Measurements from ENCODE around the gene LRP6.
"Not testable (repeated sequence)": the region's sequence is repeated elsewhere in the genome, so short reads cannot be mapped to it uniquely, and the experiment has no call there.

The LRP6 gene

GRCh38 chr12:12178559-12178958 is 88.3 kb downstream of the LRP6 start:
- DNase-seq: no peak

GRCh38 chr12:12176402-12176801 is 90.4 kb downstream of the LRP6 start:
- no peak for DNase-seq

GRCh38 chr12:12171991-12172511 is 94.8 kb downstream of the LRP6 start:
- DNase-seq: no peak

DNA sequence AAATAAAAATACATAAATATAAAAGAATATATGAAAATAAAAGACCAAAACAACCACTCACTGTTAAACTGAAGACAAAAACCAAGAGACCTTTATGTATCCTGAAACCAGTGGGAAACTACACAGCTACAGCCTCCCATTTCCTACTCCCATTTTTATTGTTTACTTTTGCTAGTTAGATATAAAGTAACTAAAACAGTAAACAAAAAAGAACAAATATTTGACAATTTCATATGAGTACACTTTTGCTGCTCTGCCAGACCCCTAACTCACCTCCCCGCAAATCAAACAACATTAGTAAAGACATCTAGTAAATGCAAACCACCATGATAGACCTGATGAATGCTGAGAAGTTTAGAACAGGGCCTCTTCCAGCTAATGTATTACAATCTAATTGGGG is 99.0 kb downstream of the LRP6 start:
- DNase-seq: no peak

GRCh38 chr12:12166751-12167150 is 100.1 kb downstream of the LRP6 start:
- no peak for DNase-seq

GRCh38 chr12:12159988-12160387 is 106.9 kb downstream of the LRP6 start:
- no peak for DNase-seq

DNA sequence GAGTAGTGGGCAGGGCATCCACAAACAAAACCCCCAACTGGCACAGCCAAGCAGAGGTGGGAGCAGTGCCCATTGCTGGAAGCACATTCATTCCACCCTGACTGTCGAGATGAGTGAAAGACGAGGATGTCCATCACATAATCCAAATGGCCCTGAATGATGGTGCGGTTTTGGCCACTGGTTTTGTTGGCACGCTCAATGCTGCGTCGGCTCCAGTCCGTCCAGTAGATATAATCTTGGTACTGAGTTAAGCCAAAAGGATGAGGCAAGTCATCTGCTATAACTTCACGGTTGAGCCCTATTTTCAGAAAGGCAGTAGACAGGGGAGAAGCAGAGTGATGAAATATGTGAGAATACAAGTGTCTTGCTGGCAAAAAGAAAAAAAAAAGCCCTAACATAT is 108.0 kb downstream of the LRP6 start:
- DNase-seq: no peak

DNA sequence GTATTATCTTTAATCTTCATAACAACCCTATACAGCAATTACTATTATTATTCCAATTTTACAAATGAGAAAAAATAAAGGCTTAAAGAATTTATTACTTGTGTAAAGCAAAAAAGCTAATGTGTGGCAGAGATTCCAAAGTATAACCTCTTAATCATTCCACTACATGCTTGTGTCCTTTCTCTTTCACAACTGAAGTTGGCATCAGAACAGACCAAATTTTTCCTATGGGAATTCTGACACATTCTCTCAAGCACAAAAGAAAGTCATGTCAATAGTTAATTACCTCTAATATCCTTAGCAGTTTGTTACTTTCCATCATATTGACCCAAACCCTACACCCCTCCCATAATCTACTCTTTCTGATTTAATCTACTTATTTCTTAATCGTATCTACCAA is 109.4 kb downstream of the LRP6 start:
- DNase-seq: no peak

DNA sequence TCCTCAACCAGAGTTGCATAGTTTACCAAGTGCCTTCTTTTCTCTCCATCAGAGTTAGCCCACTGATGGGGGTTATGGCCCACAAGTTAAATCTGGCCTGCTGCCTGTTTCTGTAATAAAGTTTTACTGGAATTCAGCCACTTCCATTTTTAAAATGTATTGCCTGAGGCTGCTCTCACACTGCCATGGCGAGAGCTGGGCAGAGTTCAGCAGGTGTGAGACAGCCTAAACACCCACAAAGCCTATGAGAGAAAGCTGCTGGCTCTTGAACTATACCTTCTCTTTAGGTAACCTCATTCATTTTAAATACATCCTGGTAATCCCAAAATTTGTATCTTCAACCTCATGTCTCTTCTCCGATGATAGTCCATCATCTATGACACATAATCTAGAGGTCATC is 110.0 kb downstream of the LRP6 start:
- no peak for DNase-seq

DNA sequence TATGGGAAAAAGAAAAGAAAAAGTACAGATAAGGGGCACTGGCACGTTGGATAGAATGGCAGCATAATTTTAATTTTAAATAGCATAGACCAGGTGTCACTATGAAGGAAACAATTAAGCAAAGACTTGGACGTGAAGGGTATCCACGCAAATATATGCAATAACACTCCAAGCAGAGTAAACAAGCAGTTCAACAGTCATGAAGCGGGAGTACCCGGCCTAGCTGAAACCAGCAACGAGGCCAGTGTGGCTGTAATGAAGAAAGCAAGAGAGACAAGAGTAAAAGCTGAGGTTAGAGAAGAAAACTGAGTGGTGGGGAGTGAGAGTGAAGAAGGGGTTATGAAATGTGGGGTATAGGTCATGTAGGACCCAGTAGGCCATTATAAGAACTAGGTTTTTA is 110.7 kb downstream of the LRP6 start:
- no peak for DNase-seq

- no peak for DNase-seq
Measured at GRCh38 chr12:12153596-12153995, 113.2 kb downstream of the LRP6 start.

- DNase-seq: no peak
Measured at GRCh38 chr12:12147111-12147510, 119.7 kb downstream of the LRP6 start.

DNA sequence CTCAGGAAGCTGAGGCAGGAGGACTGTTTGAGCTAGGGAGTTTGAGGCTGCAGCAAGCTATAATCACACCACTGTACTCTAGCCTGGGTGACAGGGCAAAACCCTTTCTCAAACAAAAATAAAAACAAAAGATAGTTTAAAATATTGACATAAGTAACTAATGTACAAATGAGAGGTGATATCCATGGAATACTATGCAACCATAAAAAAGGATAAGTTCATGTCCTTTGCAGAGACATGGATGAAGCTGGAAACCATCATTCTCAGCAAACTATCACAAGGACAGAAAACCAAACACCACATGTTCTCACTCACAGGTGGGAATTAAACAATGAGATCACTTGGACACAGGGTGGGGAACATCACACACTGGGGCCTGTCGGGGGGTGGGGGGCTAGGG is 122.3 kb downstream of the LRP6 start:
- DNase-seq: not testable (repeated sequence)

DNA sequence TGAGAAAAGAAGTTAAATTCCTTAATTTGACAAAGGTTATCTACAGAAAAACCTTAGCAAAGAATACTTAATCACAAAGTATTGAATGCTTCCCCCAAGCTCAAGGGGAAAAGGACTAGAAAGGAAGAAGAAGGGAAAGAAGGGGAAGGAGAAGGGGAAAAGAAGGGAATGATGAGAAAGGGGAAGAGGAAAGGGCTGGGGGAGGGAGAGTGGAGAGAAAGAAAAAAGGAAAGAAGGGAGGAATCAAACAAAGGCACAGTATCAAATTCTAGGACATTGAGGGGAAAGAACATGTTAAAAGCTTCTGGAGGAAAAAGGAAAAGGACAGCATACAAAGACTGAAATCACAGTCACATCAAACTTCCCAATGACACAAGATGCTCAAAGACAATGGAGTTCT is 125.8 kb downstream of the LRP6 start:
- DNase-seq: no peak

DNA sequence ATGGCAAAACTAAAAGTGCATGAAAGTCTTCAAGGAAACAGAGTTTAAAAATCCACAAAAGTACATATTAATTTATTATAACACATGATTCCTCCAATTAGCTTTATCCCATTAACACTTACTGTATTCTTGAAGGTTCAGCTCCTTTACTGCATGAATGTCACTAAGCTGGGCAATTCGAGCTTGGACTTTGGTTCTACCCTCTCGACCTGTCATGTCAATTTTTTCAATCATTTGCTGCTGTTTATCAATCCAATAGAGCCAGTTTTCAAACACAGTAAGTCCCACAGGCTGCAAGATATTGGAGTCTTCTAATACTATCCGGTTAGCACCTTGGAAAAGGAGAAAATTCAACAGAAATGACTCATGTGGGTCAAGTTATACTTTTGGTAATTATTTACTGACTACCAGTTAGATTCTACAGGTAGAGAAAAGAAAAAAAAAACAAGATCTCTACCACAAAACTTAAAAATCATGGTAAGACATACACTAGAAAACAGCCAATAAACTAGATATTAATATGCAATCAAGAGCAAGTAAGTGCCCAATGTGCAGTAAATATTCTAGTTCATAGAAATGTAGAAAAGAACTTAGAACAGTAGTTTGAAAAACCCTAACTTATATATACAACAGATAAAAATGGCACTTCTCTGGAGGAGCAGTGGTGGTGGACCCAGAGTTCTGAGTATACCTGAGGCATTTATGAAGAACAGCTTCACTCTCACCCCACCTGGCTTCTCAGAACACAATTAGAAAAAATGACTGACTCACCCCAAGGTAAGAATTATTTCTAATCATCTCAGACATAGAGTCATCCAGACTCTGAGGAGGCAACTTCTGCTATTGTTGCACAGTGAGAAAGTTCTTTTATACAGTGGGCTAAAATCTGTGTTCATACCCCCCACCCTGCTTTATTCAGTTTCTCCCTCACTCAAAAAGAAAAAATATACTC is 128.4 kb downstream of the LRP6 start:
- DNase-seq: no peak

DNA sequence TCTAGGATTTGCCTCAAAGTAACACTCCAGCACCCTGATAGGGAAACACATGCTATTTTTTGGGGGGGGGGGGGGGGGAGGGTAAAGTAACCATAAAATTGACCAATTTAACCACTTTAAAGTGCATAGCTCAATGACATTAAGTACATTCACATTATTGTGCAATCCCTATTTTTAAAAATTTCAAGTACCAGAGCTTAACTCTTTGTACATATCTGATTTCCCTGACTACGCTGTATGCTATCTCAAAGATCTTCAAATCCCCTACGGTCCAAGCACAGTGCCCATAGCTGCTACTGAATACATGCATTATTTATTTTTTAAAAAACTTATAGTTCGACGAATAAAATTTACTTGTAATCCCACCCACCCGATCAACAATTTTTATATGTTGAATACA is 133.1 kb downstream of the LRP6 start:
- DNase-seq: no peak

DNA sequence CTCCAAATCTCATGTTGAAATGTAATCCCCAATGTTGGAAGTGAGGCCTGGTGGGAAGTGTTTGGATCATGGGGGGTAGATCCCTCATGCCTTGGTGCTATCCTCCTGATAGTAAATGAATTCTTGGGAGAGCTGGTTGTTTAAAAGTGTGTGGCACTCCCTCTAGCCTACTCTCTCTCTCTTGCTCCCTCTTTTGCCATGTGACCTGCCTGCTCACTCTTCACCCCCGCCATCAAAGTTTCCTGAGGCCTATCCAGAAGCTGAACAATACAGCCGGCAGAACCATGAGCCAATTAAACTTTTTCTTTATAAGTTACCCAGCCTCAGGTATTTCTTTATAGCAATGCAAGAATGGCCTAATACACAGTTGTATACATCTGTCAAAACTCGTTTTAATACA is 133.6 kb downstream of the LRP6 start:
- no peak for DNase-seq

GRCh38 chr12:12128670-12129069 is 138.2 kb downstream of the LRP6 start:
- no peak for DNase-seq

GRCh38 chr12:12127304-12127703 is 139.5 kb downstream of the LRP6 start:
- no peak for DNase-seq

GRCh38 chr12:12126551-12126950 is 140.3 kb downstream of the LRP6 start:
- no peak for DNase-seq

GRCh38 chr12:12123036-12123604 is 143.7 kb downstream of the LRP6 start:
- DNase-seq: no peak

DNA sequence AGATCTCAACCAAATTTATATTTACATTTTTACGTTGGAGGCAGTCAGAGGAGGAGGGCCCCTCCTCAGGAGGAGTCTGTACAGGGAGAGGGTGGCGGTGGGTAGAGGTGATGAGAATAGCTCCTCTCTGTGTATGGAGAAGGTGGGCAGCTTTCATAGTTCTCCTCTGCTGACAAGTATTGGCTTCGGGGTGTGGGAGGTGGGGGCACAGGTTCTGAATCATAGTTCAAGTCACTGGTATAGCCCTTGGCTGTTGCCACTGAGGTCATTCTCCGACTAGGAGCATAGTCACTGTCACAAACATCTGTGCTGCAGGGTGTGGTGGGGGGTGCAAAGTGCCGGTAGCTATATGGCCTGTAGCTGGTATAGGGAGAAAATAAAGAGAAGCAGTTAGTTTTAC is 145.8 kb downstream of the LRP6 start:
- no peak for DNase-seq

DNA sequence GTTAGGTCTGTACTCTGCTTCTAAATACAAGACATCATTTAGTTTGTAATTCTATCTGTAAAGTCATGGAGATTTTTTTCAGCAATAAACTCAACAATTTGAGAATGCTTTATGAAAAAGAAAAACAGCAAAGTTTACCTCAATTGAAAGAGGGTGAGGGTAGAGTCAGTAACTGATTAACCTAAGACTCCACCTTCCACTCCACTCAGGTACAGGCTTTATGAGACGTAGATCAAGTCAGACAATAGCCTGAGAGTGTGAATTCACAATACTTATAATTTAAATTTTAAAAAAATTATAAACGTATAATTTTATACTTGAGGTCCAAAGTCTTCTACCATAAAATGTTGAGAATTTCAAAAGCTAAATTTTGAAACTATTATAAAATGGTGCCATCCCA is 150.2 kb downstream of the LRP6 start:
- DNase-seq: no peak

DNA sequence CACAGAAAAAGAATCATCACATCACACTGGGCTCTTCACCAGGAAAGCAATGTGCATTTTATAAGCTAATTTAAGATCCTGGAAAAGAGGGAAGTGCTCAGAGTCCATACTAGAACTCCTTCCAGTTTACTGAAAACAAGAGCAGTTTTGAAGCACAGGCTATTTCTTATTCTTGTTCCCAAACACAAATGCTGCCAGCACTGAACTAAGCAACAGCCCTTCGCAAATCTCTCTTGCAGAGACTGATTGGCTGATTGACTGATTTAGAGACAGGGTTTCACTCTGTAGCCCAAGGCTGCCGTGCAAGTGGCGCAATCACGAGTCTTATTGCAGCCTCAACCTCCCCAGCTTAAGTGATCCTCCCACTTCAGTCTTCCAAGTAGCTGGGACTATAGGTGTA is 151.3 kb downstream of the LRP6 start:
- DNase-seq: no peak

Measured in T-helper 9 cell (primary cell).